Smooth muscle cell (in vitro differentiated cells): ENCODE measurements around the gene VSIG8. TPM values are rescaled to one million over a fixed set of nuclear protein-coding genes. Genes with fewer than 3 reads are reported as not detected.
A peak's percentile ranks its signal among the peaks of the same experiment; 100 is the strongest.

Experiments used
- DNase-seq: peaks from one replicate; lab custom pipeline; 2025; ENCODE audit not compliant: unreplicated experiment; lab: John Stamatoyannopoulos, UW
- H2AFZ ChIP-seq: fragments of 200-600 bp; sonication (generic); 2 replicates; pipeline ENCODE4 v1.6.0; 2016; ENCODE audit warnings: antibody characterized with exemption, low read depth, mild to moderate bottlenecking
- H3F3A ChIP-seq: fragments of 200-600 bp; sonication (generic); 2 replicates; pipeline ENCODE4 v1.6.0; 2017; ENCODE audit warnings: antibody characterized with exemption, low read depth
- H3K27ac ChIP-seq: fragments of 200-600 bp; sonication (generic); 2 replicates; pipeline ENCODE4 v1.5.1; 2016; ENCODE audit warnings: low read depth, mild to moderate bottlenecking
- H3K27me3 ChIP-seq: fragments of 200-600 bp; sonication (generic); 2 replicates; pipeline ENCODE4 v1.6.1; 2016; ENCODE audit warnings: low read depth, mild to moderate bottlenecking
- H3K36me3 ChIP-seq: fragments of 200-600 bp; sonication (generic); 2 replicates; pipeline ENCODE4 v1.5.1; 2016; ENCODE audit warnings: low read depth
- H3K4me1 ChIP-seq: fragments of 200-600 bp; sonication (generic); 2 replicates; pipeline ENCODE4 v1.5.1; 2016; ENCODE audit warnings: low read depth
- H3K4me2 ChIP-seq: fragments of 200-600 bp; sonication (generic); 2 replicates; pipeline ENCODE4 v1.6.0; 2016; ENCODE audit warnings: mild to moderate bottlenecking
- H3K4me3 ChIP-seq: fragments of 200-600 bp; sonication (generic); 2 replicates; pipeline ENCODE4 v1.5.1; 2016; ENCODE audit warnings: mild to moderate bottlenecking
- H3K79me2 ChIP-seq: fragments of 200-600 bp; sonication (generic); 2 replicates; pipeline ENCODE4 v1.6.0; 2016; ENCODE audit warnings: low read depth, mild to moderate bottlenecking
- H3K9ac ChIP-seq: fragments of 200-600 bp; sonication (generic); 2 replicates; pipeline ENCODE4 v1.6.0; 2016; ENCODE audit warnings: low read depth
- H3K9me3 ChIP-seq: fragments of 200-600 bp; sonication (generic); replicated peaks from 2 replicates; pipeline ENCODE4 v1.5.1; 2016; ENCODE audit warnings: low read depth
- H4K20me1 ChIP-seq: fragments of 200-600 bp; sonication (generic); 2 replicates; pipeline ENCODE4 v1.6.0; 2016; ENCODE audit warnings: low read depth
- CTCF ChIP-seq: fragments of 200-600 bp; sonication (generic); IDR thresholded peaks from 2 replicates; pipeline ENCODE4 v1.5.1; 2017; ENCODE audit warnings: borderline replicate concordance, mild to moderate bottlenecking, antibody characterized with exemption; ENCODE audit not compliant: insufficient read depth, poor library complexity, severe bottlenecking
- WGBS: methylation state at CpG from one replicate; pipeline ENCODE4 v1.1.7; 2016; ENCODE audit warnings: low lambda C conversion rate; 5-methylcytosine and 5-hydroxymethylcytosine counted together
- polyA plus RNA-seq: library from polyadenylated mRNA; unstranded; fragments of >200 nt; fragmentation: Nextera tagmentation; extraction: Ambion mirVana; gene quantifications from 2 replicates; pipeline ENCODE4 v1.2.1, GENCODE V29; 2016
- total RNA-seq: library from RNA; depleted of rRNA; stranded (reverse); fragments of >200 nt; gene quantifications from 2 replicates; pipeline ENCODE4 v1.2.3, GENCODE V29; 2014

Gene VSIG8
- total and polyA plus RNA-seq, 2 experiments from 2014 or later = 0.29 TPM; not detected in 1

- Histone ChIP-seq H2AFZ (no peak overlapping the region), H3K9ac (no peak overlapping the region), H3F3A (peaks cover 18% of the 10 kb centered on the region), H3K27ac (no peak overlapping the region), H3K4me3 (no peak overlapping the region), H3K4me1 (peaks cover 16% of the 10 kb centered on the region), H3K27me3 (no peaks in the 10 kb centered on the region), H3K79me2 (no peaks in the 10 kb centered on the region), H3K4me2 (no peak overlapping the region), H3K36me3 (no peaks in the 10 kb centered on the region), H3K9me3 (no peaks in the 10 kb centered on the region), H4K20me1 (no peaks in the 10 kb centered on the region)
- DNase-seq = no peak
- TF ChIP-seq CTCF = peak; percentile 8
- WGBS = 84% methylated on average over 1 of the region's 1 CpG
Measured at GRCh38 chr1:159851407-159851806, 11.1 kb downstream of the VSIG8 start.

- Histone ChIP-seq H4K20me1 (no peaks in the 10 kb centered on the region), H3F3A (peaks cover 18% of the 10 kb centered on the region), H3K9ac (peak overlapping the region; percentile 34), H3K27ac (peak overlapping the region; percentile 89), H3K79me2 (no peaks in the 10 kb centered on the region), H2AFZ (no peak overlapping the region), H3K9me3 (no peaks in the 10 kb centered on the region), H3K4me3 (no peak overlapping the region), H3K4me2 (peak overlapping the region; percentile 64), H3K4me1 (peaks cover 16% of the 10 kb centered on the region), H3K27me3 (no peaks in the 10 kb centered on the region), H3K36me3 (no peaks in the 10 kb centered on the region)
- WGBS = 9% methylated on average over 2 of the region's 2 CpGs
- DNase-seq = no peak
- no peak for TF ChIP-seq CTCF
Measured at GRCh38 chr1:159849626-159850366, 12.7 kb downstream of the VSIG8 start.

- no peaks in the 10 kb centered on the region for H3K9me3 ChIP-seq
- TF ChIP-seq CTCF = no peak
- H4K20me1 ChIP-seq = no peaks in the 10 kb centered on the region
- no peaks in the 10 kb centered on the region for H3K79me2 ChIP-seq
- peaks cover 16% of the 10 kb centered on the region for H3F3A ChIP-seq
- no peak overlapping the region for H3K4me2 ChIP-seq
- H3K4me1 ChIP-seq = peaks cover 9% of the 10 kb centered on the region
- peak overlapping the region; percentile 89 for H3K27ac ChIP-seq
- no peak for DNase-seq
- no peaks in the 10 kb centered on the region for H3K27me3 ChIP-seq
- no peak overlapping the region for H2AFZ ChIP-seq
- H3K9ac ChIP-seq = no peak overlapping the region
- H3K4me3 ChIP-seq = no peak overlapping the region
- H3K36me3 ChIP-seq = no peaks in the 10 kb centered on the region
- 26% methylated on average over 3 of the region's 3 CpGs for WGBS
Measured at GRCh38 chr1:159848326-159848725, 14.1 kb downstream of the VSIG8 start.

GRCh38 chr1:159847231-159847630 is 15.2 kb downstream of the VSIG8 start:
- H3K4me2 ChIP-seq = no peak overlapping the region
- DNase-seq = no peak
- peaks cover 6% of the 10 kb centered on the region for H3K4me1 ChIP-seq
- H4K20me1 ChIP-seq = no peaks in the 10 kb centered on the region
- no peaks in the 10 kb centered on the region for H3K36me3 ChIP-seq
- no peak overlapping the region for H2AFZ ChIP-seq
- no peak for TF ChIP-seq CTCF
- no peak overlapping the region for H3K4me3 ChIP-seq
- H3K79me2 ChIP-seq = no peaks in the 10 kb centered on the region
- peak overlapping the region; percentile 89 for H3K27ac ChIP-seq
- no peaks in the 10 kb centered on the region for H3K27me3 ChIP-seq
- no peaks in the 10 kb centered on the region for H3K9me3 ChIP-seq
- WGBS = 73% methylated on average over 4 of the region's 4 CpGs
- peaks cover 6% of the 10 kb centered on the region for H3F3A ChIP-seq
- no peak overlapping the region for H3K9ac ChIP-seq
